Measurements from ENCODE around the gene CFAP410.

The CFAP410 gene

GRCh38 chr21:44282370-44282769 is 56.8 kb downstream of the CFAP410 start:
- no peak for DNase-seq

DNA sequence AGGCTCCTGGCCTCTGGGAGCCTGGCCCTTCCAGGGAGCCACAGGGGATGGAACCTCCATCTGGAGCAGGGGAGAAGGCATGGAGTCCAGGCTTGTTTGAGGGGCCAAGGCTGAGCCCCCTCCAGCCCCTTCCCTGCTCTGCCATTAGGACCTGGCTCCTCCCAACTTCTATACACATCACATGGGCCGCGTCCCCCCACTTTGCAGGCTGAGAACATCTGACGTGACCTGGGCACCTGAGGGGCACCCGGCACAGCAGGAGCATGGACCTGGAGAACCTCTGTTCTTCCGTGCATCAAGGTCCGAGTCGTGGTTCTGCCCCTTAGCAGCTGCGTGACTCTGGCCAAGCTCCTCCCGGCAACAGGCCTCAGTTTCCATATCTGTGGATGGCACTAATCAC is 57.4 kb downstream of the CFAP410 start:
- DNase-seq = no peak

- no peak for DNase-seq
Measured at GRCh38 chr21:44279354-44280260, 59.6 kb downstream of the CFAP410 start.

Data from T-helper 1 cell (primary cell).